G401 (cell line): ENCODE results near the gene GPR146. TPM values are rescaled to one million over a fixed set of nuclear protein-coding genes. Genes with fewer than 3 reads are reported as not detected.

ENCODE experiments used
- total RNA-seq: library from RNA; depleted of rRNA; stranded (reverse); fragments of >200 nt; shearing (Covaris generic); gene quantifications from 2 replicates; pipeline ENCODE4 v1.2.3, GENCODE V29; 2014; rRNA removed

GPR146 gene
- total RNA-seq, 1 experiment from 2014 or later, result 1.2 TPM

Other genes starting within 250 kb of the GPR146 start
- gene SUN1, start 212.1 kb upstream of the GPR146 start, total RNA-seq, result 55.9 and 107 TPM in 2 replicates
- gene GET4, start 168.0 kb upstream of the GPR146 start, total RNA-seq, result 98.5 and 102 TPM in 2 replicates
- 11.7 and 21.3 TPM in 2 replicates for gene ADAP1, start 89.9 kb upstream of the GPR146 start, total RNA-seq
- gene COX19, start 69.0 kb upstream of the GPR146 start, total RNA-seq, result 5.5 and 10.6 TPM in 2 replicates
- gene CYP2W1, start 61.4 kb upstream of the GPR146 start, total RNA-seq, result 0.34 TPM in 1 of 2 replicates, not detected in the other
- 1.4 and 3.5 TPM in 2 replicates for gene GPER1, start 43.6 kb downstream of the GPR146 start, total RNA-seq
- 17.7 and 26.5 TPM in 2 replicates for gene ZFAND2A, start 115.7 kb downstream of the GPR146 start, total RNA-seq
- 0.10 and 0.25 TPM in 2 replicates for gene UNCX, start 188.3 kb downstream of the GPR146 start, total RNA-seq